HCT116 (cell line): ENCODE results near the gene PPP2R5C. TPM values are rescaled to one million over a fixed set of nuclear protein-coding genes. Genes with fewer than 3 reads are reported as not detected.
A peak's percentile ranks its signal among the peaks of the same experiment; 100 is the strongest.

Source experiments
- ATAC-seq: fragments of 200-7000 bp; cut with Tn5 transposase; 2 replicates; pipeline ENCODE4 v1.9.1; 2020; ENCODE audit warnings: mild to moderate bottlenecking, moderate library complexity
- BruUV-seq: library from RNA; stranded (reverse); fragments of 400-500 nt; replicated peaks from 2 replicates; lab custom pipeline; 2021; lab: Mats Ljungman, UMichigan
- CTCF ChIA-PET: fragments of 300-600 bp; sonication (Branson Sonifier 250); formaldehyde crosslinking; loops from one replicate; lab custom pipeline; 2021; ENCODE audit warnings: antibody characterized with exemption; lab: Charles Lee
- POLR2A ChIA-PET: fragments of 300-600, 350-600 bp; sonication (Branson Sonifier 250); formaldehyde crosslinking; loops from one replicate; lab custom pipeline; 2021; ENCODE audit warnings: antibody characterized with exemption; lab: Charles Lee
- RAD21 ChIA-PET, 2 experiments: fragments of 300-600 bp; sonication (Branson Sonifier 250); formaldehyde crosslinking; loops; one replicate each; lab custom pipeline; 2023; ENCODE audit warnings: low total read pairs in 2 of 2; ENCODE audit not compliant: uncharacterized antibody in 2 of 2, unreplicated experiment in 2 of 2, low non-redundant PET in 1 of 2; lab: Charles Lee
- DNase-seq: peaks from one replicate; pipeline ENCODE4 v3.0.0-alpha.2; 2010; ENCODE audit warnings: low read depth, low spot score
- H2AFZ ChIP-seq: fragments of 200-600 bp; shearing (Covaris generic), sonication (generic); 2 replicates; pipeline ENCODE4 v1.6.1; 2017; ENCODE audit warnings: low read depth, mixed run types, mixed read lengths, antibody characterized with exemption, low read length; ENCODE audit not compliant: poor library complexity, severe bottlenecking
- H3K27ac ChIP-seq: 2 replicates; pipeline ENCODE4 v1.5.1; 2012; ENCODE audit warnings: low read depth, low read length
- H3K27me3 ChIP-seq: fragments of 200-600 bp; sonication (generic); 2 replicates; pipeline ENCODE4 v1.6.1; 2016; ENCODE audit warnings: mixed run types, low read length, mixed read lengths; ENCODE audit not compliant: insufficient read depth
- H3K36me3 ChIP-seq, 2 experiments: fragments of 200-500 bp in 1 of 2; fragments of 200-600 bp in 1 of 2; sonication (Bioruptor generic) in 1 of 2; sonication (generic) in 1 of 2; 2 replicates each; pipeline versions ENCODE4 v1.5.1 to v1.6.1; 2014 to 2016; ENCODE audit warnings: low read length in 2 of 2, inconsistent platforms in 1 of 2, mixed read lengths in 1 of 2, mixed run types in 1 of 2; ENCODE audit not compliant: insufficient read depth in 2 of 2, control insufficient read depth in 1 of 2
- H3K4me1 ChIP-seq, 2 experiments: fragments of 200-600 bp in 1 of 2; sonication (generic) in 1 of 2; 2 replicates each; pipeline versions ENCODE4 v1.5.1 to v1.6.1; 2012 to 2017; ENCODE audit warnings: low read length in 2 of 2, inconsistent platforms in 1 of 2, mild to moderate bottlenecking in 1 of 2, mixed read lengths in 1 of 2, mixed run types in 1 of 2, moderate library complexity in 1 of 2; ENCODE audit not compliant: insufficient read depth in 2 of 2, control insufficient read depth in 1 of 2
- H3K4me2 ChIP-seq: fragments of 200-600 bp; sonication (generic); 2 replicates; pipeline ENCODE4 v1.6.1; 2017; ENCODE audit warnings: mixed run types, low read length, mixed read lengths
- H3K4me3 ChIP-seq, 2 experiments: fragments of 200-600 bp in 1 of 2; sonication (generic) in 1 of 2; replicated peaks in 1 of 2; 2 replicates each; pipeline ENCODE4 v1.5.1; 2011 to 2016; ENCODE audit warnings: low read length in 2 of 2, control low read depth in 1 of 2, low read depth in 1 of 2, mild to moderate bottlenecking in 1 of 2, mixed read lengths in 1 of 2, mixed run types in 1 of 2
- H3K79me2 ChIP-seq: fragments of 200-600 bp; sonication (generic); 2 replicates; pipeline ENCODE4 v1.6.1; 2017; ENCODE audit warnings: mild to moderate bottlenecking, mixed run types, low read length, moderate library complexity, mixed read lengths; ENCODE audit not compliant: insufficient read depth
- H3K9ac ChIP-seq: fragments of 200-600 bp; sonication (generic); 2 replicates; pipeline ENCODE4 v1.6.1; 2016; ENCODE audit warnings: low read length, mixed read lengths
- H3K9me2 ChIP-seq: fragments of 200-600 bp; sonication (generic), shearing (Covaris generic); 2 replicates; pipeline ENCODE4 v1.6.1; 2017; ENCODE audit warnings: mixed run types, mild to moderate bottlenecking, moderate library complexity; ENCODE audit not compliant: insufficient read depth
- H3K9me3 ChIP-seq, 2 experiments: fragments of 200-500 bp in 1 of 2; fragments of 200-600 bp in 1 of 2; sonication (Bioruptor generic) in 1 of 2; sonication (generic) in 1 of 2; 2 replicates each; pipeline ENCODE4 v1.6.1; 2014 to 2017; ENCODE audit warnings: low read length in 2 of 2, mixed read lengths in 2 of 2, inconsistent platforms in 1 of 2, low read depth in 1 of 2, mild to moderate bottlenecking in 1 of 2, mixed run types in 1 of 2, moderate library complexity in 1 of 2; ENCODE audit not compliant: control insufficient read depth in 1 of 2, insufficient read depth in 1 of 2
- H4K20me1 ChIP-seq: fragments of 200-600 bp; sonication (generic), shearing (Covaris generic); 2 replicates; pipeline ENCODE4 v1.6.1; 2017; ENCODE audit warnings: mixed run types, mild to moderate bottlenecking, moderate library complexity; ENCODE audit not compliant: insufficient read depth
- EZH2phosphoT487 ChIP-seq: fragments of 200-600 bp; IDR thresholded peaks from 2 replicates; pipeline ENCODE4 v1.6.1; 2018; ENCODE audit warnings: antibody characterized with exemption, borderline replicate concordance
- SP1 ChIP-seq: IDR thresholded peaks from 2 replicates; pipeline ENCODE4 v1.6.1; 2012; ENCODE audit warnings: low read depth
- ZFX ChIP-seq: fragments of 450-650 bp; IDR thresholded peaks from 2 replicates; pipeline ENCODE4 v1.6.1; 2017
- intact Hi-C: fragments of 100-400 bp; cut with micrococcal nuclease; formaldehyde crosslinking; loops from 2 replicates; pipeline ENCODE4 v1.10.0; 2022
- total RNA-seq: library from RNA; stranded (reverse); gene quantifications from one replicate; pipeline ENCODE4 v1.2.1, GENCODE V29; 2021; ENCODE audit not compliant: unreplicated experiment
- TF ChIP-seq, protein P1 (sequence below): IDR thresholded peaks from 2 replicates; pipeline ENCODE4 v1.6.1; 2012

PPP2R5C gene
- total RNA-seq, 1 experiment from 2014 or later, result 117 TPM

DNA sequence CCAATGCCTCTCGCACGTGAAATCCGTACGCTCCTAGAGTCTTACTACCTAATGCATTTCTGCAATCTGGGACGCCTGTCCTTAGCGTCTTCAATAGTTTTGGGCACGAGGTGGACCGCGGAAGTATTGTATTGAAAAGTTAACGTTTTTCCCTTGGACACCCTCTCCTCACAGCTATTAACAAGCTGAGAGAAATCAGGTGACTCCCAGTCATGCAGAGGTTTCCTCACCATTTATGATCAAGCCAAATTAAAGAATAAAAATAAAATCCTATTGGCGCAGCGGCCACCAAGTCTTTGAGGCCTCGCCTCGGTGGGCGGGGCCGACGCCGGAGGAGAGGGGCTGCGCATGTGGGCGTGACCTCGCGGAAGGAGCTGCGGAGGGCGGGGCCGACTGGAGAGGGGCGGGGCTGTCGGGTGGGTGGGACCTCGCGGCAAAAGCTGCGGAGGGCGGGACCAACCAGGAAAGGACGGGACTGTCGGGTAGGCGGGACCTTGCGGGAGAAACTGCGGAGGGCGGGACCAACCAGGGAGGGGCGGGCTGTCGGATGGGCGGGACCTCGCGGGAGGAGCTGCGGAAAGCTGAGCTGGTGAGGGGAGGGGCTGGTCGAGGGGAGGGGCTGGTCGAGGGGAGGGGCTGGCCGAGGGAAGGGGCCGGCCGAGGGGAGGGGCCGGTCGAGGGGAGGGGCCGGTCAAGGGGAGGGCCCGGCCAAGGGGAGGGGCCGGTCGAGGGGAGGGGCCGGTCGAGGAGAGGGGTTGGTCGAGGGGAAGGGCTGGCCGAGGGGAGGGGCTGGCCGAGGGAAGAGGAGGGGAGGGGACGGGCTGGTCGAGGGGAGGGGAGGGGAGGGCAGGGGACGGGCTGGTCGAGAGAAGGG lies 1.1 kb upstream of the PPP2R5C start:
- RAD21 ChIA-PET, result interaction anchor here (0.8 to 1.2 kb wide), 3 partner anchors 11 to 53 kb away, joined by 3 to 8 read pairs (median 6); no protein-coding TSS in a partner anchor
- Histone ChIP-seq H3K27me3 (no peaks in the 10 kb centered on the region), H3K4me2 (peak overlapping the region; percentile 100), H3K36me3 (no peaks in the 10 kb centered on the region), H4K20me1 (no peaks in the 10 kb centered on the region), H2AFZ (no peak overlapping the region), H3K79me2 (no peaks in the 10 kb centered on the region)
- intact Hi-C loops, result no loop called here
- ATAC-seq, result peak; percentile 82
- no TSS peak for BruUV-seq
- TF ChIP-seq, protein P1, sequence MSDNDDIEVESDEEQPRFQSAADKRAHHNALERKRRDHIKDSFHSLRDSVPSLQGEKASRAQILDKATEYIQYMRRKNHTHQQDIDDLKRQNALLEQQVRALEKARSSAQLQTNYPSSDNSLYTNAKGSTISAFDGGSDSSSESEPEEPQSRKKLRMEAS, result no peak
- TF ChIP-seq SP1, result peak; percentile 49
- TF ChIP-seq, all 23 proteins: peak for 1
- Histone ChIP-seq H3K4me3 (peak overlapping the region in 1 of 2 experiments; percentile 13; a peak in 2 of 4 replicates), H3K9ac (no peak overlapping the region), H3K9me2 (no peaks in the 10 kb centered on the region), H3K4me1 (peaks cover 9 to 16% of the 10 kb centered on the region in 2 experiments), H3K27ac (no peak overlapping the region), H3K9me3 (no peaks in the 10 kb centered on the region)
- CTCF ChIA-PET, result interaction anchor here (0.7 to 2.3 kb wide), 6 partner anchors 11 to 764 kb away, joined by 3 to 25 read pairs (median 4); no protein-coding TSS in a partner anchor
- POLR2A ChIA-PET, result interaction anchor here (0.6 to 1.3 kb wide), 7 partner anchors 9 to 212 kb away, joined by 3 to 4 read pairs (median 3); no protein-coding TSS in a partner anchor
- DNase-seq, result peak; percentile 94

DNA sequence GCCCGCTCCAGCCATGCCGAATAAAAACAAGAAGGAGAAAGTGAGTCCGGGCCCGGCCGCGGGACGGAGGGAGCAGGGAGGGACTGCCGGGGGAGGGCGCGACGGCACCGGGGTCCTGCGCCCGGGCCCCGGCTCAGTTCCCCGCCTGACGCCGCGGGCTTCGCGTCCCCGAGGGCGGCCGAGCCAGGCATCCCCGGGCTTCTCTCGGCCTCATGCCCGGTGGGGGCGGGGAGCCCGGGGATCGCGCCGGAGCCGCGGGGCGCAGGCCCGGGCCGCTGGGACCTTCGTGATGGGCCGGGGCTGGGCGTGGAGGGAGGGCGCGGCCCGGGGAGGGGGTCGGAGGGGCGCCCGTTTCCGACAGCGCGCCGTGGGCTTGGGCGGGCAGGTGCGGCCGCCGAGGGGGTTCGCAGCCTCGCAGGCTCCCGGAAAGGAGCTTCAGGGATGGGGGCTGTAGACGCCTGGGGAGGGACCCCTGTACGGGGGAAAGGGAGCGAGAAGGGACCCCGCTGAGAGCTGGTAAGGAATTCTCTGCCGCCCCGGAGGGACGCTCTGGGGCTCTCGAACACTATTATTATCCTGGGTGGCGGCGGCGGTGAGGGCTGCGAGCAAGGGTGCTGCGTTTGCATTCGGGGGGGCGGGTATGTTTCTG lies 496 bp downstream of the PPP2R5C start:
- POLR2A ChIA-PET, result no interaction called here
- Histone ChIP-seq H3K9me2 (no peaks in the 10 kb centered on the region), H3K79me2 (no peaks in the 10 kb centered on the region), H3K27me3 (no peaks in the 10 kb centered on the region), H3K4me3 (peak overlapping the region; percentile 60 to 64), H3K36me3 (peaks cover 0 to 3% of the 10 kb centered on the region in 2 experiments; a peak in 1 of 4 replicates), H3K9me3 (no peaks in the 10 kb centered on the region), H2AFZ (no peak overlapping the region), H3K4me2 (peak overlapping the region; percentile 79), H3K9ac (peak overlapping the region; percentile 62), H4K20me1 (no peaks in the 10 kb centered on the region), H3K4me1 (peaks cover 9 to 16% of the 10 kb centered on the region in 2 experiments), H3K27ac (no peak overlapping the region)
- CTCF ChIA-PET, result no interaction called here
- RAD21 ChIA-PET, result no interaction called here
- DNase-seq (no peak), ATAC-seq (peak; percentile 6)
- TF ChIP-seq, protein P1, result peak; percentile 54; the same call in 1 of the 2 replicates
- TF ChIP-seq ZFX (peak; percentile 28; the same call in 1 of the 2 replicates), EZH2phosphoT487 (no peak)
- BruUV-seq, result no TSS peak
- intact Hi-C loops, result no loop called here
